Amniotic stem cell (primary cell): ENCODE measurements around the gene SPARC.
A peak's percentile ranks its signal among the peaks of the same experiment; 100 is the strongest.

ENCODE experiments used
- DNase-seq: peaks from one replicate; lab custom pipeline; 2025; lab: John Stamatoyannopoulos, UW

The SPARC gene

DNA sequence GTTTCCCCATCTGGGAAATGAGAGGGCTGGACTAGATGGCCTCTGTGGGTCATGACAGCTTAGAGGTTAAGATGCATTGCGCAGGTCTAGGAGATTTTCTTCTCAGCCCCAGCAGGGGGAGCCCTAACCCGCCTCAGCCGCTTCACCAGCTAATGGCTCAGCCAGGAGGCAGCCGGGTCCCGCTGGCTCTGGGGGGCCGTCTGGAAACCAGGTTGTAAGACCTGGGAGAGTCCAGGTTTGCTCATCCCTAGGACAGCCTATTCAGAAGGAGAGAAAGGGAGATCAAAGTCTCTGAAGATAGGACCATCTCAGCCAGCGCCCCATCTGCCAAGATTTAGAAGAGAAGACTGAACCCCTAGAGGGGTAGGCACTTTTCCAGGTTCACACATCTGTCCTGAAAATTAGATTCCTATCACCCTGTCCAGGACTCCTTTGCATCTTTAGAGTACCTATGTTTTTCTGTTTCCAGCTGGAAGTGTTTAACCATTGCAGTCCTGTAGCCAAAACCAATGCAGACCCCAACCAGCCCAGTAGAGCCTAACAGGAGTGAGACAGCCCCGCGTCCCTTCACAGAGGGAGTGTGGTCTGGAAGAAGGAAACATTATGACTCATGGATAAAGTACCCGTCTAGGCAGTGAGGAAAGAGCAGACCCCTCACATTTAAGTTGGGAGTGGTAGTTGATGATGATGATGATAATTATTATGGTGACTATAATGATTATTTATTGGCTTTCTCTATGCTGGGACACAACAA lies 27.5 kb downstream of the SPARC start:
- no peak for DNase-seq

GRCh38 chr5:151657114-151657513 lies 29.6 kb downstream of the SPARC start:
- DNase-seq: no peak

DNA sequence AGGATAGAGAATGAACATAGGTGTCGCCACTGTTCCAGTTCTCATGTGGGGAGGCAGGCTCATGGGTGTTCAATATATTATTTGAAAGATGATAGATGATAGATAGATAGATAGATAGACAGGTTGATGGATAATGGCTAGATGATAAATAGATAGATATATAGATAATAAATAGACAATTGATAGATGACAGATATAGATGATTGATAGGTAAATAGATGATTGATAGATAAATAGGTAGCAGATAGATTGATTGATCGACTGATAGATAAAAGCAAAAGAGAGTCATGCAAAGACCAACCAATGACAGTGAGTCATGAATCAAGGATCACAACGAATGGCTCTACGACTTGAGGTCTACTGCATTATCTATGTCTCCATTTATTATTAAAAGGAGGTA lies 30.4 kb downstream of the SPARC start:
- DNase-seq: no peak

DNA sequence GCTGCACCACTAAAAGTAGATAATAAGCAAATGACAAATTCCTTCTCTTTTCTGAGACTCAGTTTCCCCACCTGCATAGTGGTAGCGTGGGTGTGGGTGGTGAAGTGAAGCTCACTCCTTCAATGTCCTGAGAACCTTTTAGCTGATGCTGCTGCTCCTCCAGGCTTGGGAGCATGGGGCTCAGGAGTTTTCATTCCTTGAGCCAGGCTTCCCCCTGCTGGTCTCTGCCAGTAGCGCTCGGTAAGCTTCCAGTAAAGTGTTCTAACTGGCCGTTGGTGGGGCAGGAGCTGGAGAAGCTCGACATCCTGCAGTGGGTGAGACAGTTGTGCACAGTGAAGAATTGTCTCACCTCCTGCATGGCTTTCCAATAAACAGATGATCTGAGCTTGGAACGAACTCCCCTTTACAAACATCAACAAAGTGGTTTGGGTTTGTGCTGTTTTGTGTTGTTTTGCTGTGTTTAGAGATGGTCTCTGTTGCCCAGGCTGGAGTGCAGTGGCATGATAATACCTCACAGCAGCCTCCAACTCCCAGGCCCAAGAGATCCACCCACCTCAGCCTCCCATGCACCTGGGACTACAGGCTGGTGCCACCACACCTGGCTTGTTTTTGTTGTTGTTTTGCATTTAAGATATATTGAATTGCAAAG lies 34.6 kb downstream of the SPARC start:
- DNase-seq: peak; percentile 58

- DNase-seq: no peak
Measured at GRCh38 chr5:151648988-151649387, 37.7 kb downstream of the SPARC start.

GRCh38 chr5:151648089-151648488 lies 38.6 kb downstream of the SPARC start:
- DNase-seq: no peak

GRCh38 chr5:151647320-151647861 lies 39.3 kb downstream of the SPARC start:
- no peak for DNase-seq

GRCh38 chr5:151646334-151646733 lies 40.4 kb downstream of the SPARC start:
- DNase-seq: no peak

DNA sequence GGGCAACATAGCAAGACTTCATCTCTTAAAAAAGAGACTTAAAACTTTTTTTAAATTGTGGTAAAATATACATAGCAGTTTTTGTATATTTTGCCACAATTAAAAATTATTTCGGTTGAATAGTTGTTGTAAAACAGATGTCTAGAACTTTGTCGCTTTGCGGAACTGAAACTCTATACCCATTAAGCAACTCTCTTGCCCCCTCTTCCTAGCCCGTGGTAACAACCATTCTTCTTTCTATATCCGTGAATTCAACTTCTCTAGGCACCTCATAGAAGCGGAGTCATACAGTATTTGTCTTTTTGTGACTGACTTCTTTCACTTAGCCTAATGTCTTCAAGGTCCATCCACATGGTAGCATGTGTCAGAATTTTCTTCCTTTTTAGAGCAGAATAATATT lies 43.3 kb downstream of the SPARC start:
- no peak for DNase-seq

DNA sequence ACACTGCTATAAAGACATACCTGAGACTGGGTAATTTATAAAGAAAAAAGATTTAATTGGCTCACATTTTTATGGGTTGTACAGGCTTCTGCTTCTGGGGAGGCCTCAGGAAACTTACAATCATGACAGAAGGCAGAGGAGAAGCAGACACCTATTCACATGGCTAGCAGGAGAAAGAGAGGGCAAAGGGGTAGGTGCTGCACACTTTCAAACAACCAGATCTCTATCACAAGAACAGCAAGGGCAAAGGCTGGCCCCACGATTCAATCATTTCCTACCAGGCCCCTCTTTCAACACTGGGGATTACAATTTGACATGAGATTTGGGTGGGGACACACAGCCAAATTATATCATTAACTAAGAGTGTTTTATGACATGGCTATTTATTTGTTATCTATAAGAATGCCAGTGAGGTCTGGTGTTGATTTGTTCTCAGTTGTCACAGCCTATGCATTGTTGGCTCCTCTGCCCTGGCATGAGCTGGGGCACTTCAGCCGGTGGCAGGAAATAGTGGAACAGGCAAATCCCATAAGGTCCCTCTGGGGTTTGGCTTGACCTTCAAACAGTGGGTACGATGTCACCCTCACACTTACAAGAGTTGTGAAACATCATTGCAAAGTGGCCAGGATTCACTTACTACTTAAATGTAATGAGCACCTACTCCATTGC lies 44.1 kb downstream of the SPARC start:
- DNase-seq: no peak

DNA sequence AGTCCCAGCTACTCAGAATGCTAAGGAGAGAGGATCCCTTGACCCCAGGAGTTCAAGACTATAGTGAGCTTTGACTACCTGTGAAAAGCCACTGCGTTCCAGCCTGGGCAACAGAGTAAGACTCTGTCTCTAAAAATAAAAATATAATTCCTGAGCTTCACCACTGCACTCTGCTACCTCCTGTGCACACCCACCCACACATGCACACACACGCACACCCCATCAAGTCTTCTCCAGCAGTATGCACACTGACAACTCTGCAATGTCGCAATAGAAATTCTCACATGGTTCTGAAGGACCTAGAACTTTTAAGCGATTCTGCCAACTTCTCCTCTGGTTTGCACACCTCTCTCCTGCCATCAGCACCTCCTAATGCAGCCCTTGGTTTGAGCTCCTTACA lies 48.1 kb downstream of the SPARC start:
- DNase-seq: no peak

- DNase-seq: no peak
Measured at GRCh38 chr5:151637676-151638075, 49.0 kb downstream of the SPARC start.

DNA sequence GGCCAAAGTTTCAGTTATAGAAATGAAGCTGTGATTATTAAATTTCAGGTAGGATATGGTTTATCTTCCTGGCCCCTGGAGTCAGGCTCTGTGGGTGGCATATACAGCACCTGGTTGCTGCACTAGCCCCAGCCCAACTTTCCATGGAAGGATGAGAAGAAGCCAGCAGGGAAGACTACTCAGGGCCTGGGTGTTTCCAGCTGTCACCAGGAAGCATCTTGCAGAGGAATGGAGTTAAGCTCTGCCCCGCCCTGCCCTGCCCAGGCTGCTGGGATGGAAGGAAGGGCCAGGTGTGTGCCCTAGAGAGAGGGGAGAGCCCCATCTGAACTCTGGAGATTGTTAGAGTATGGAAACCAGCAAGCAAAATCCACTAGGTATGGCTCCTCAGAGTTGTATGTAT lies 52.8 kb downstream of the SPARC start:
- no peak for DNase-seq

GRCh38 chr5:151632941-151633340 lies 53.8 kb downstream of the SPARC start:
- DNase-seq: no peak

DNA sequence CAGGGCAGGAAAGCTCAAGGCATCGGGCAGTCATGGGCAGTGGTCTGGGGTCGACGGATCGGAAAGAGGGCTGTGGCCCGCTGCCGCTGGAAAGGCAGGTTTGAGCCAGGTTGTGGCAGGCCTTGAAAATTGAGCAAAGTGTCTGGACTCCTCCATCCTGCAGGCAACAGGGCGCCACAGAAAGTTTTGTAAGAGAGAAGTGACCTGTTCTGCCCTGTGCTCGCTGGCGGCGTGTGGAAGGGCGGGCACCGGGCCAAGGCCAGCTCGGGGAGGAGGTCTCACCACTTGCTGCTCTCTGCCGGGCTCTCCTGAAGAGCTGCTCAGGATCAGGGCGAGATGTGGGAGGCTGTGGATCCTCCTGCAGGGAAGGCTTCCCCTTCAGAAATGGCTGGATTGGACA lies 54.2 kb downstream of the SPARC start:
- DNase-seq: no peak

DNA sequence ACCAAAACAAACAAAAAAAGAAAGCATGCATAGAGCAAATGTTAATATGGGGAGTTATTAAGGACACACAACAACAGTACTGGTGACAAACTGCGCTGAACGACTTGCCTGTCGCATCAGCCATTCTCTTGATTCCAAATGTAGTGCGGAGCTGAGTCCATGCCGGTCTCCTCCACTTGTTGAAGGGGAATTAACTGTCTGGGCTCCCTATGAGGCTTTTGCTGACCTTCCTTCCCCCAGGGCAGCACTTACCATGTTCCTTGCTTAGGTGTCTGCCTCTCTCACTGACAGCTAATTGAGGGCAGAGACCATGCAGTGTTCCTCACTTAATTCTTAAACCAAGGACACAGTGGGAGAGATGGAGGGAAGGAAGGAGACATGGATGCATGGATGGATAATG lies 54.8 kb downstream of the SPARC start:
- DNase-seq: no peak

GRCh38 chr5:151630088-151630487 lies 56.6 kb downstream of the SPARC start:
- DNase-seq: no peak

GRCh38 chr5:151628112-151628823 lies 58.4 kb downstream of the SPARC start:
- DNase-seq: no peak

DNA sequence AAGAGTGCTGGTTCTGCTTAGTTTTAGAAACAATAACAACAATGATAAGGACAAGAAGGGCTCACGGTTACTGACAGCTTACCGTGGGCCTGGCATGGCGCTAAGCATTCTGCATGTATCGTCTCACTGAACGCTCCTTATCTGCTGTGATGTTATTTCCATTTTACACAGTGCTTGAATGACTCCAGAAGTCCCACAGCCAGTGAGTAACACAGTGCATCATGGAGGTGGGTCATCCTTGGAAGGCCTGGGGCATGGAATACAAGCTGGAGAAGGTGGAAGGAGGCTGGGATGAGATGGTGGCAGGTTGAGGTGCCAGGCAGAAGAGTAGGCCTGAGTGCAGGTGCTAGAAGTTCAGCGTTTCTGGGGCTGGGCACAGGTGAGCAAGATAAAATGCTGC lies 59.1 kb downstream of the SPARC start:
- no peak for DNase-seq

- no peak for DNase-seq
Measured at GRCh38 chr5:151625285-151625684, 61.4 kb downstream of the SPARC start.

- DNase-seq: no peak
Measured at GRCh38 chr5:151624476-151624875, 62.2 kb downstream of the SPARC start.

DNA sequence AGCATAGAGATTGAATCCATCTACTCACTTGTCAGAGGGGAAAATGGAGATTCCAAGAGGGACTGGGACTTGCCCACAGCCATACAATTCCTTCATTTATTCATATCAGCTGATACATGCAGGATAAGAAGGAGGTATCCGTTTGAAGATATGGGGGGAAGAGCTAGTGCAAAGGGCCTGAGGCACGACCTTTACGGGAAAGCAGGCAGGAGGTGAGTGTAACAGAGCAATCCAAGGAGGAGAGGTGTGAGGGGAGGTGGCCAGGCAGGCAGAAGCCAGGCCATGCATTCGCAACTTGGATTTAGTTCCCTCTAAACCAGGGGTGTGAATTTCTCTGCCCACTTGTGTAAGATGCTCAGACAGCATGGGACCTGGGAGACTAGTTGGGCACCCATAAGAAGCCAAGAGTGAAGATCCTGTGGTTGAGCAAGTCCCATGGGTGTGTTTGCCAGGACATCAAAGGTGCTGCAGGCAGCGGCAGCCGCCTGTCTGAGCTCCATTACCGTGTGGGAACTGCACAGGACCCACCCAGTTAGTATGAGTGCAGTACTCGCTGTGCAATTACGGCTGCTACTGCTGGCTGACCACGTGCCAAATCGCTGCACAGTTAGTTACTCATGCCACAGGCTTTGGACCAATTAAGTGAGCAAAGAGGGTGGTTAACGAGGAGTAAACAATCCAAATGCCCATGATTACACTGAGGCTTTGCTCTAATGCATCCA lies 64.2 kb downstream of the SPARC start:
- DNase-seq: no peak
